Erythroblast (primary cell): ENCODE measurements around the gene TLR3.
"Not testable (repeated sequence)": the region's sequence is repeated elsewhere in the genome, so short reads cannot be mapped to it uniquely, and the experiment has no call there.

Source experiments
- DNase-seq, 2 experiments: peaks; one replicate each; lab custom pipeline; 2025; lab: John Stamatoyannopoulos, UW
- GATA1 ChIP-seq: IDR thresholded peaks from 2 replicates; pipeline ENCODE4 v1.6.1; 2011; ENCODE audit warnings: low read depth, mild to moderate bottlenecking, control low read depth, low read length, moderate library complexity
- POLR2A ChIP-seq: IDR thresholded peaks from 2 replicates; pipeline ENCODE4 v1.6.1; 2011; ENCODE audit warnings: mild to moderate bottlenecking, low read length

Gene TLR3

DNA sequence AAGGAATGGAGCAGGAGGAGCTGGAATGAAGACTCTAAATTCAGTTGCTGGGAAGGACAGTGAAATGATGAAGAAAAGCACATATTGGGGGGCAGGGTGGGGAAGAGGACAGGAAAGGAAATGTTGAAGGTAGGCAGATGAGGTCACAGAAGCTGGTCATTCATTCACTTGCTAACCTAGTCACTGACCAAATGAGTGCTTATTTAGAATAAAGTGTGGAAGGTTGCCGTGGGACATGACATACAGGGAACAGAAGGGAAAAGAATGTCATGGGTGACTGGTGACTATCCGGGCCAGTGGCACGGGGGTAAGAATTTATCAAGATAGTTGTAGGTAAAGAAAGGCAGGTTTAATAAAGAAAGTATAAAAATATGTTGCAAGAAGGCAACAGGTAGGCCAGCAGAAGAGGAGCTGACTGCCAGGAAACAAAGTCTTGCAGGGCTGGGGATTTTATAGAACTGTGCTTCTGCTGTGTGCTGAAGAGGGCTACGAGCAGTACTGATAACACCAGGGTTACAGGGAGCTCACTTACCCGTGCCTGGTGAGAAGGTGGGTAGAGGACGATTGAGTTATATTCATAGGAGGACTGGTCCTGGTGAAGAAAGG, 31.9 kb upstream of the TLR3 start:
- DNase-seq: no peak
- TF ChIP-seq POLR2A (no peak), GATA1 (no peak)

- TF ChIP-seq POLR2A (no peak), GATA1 (no peak)
- DNase-seq: peak; percentile 57 to 75
Measured at GRCh38 chr4:186037692-186038658, 31.0 kb upstream of the TLR3 start.

DNA sequence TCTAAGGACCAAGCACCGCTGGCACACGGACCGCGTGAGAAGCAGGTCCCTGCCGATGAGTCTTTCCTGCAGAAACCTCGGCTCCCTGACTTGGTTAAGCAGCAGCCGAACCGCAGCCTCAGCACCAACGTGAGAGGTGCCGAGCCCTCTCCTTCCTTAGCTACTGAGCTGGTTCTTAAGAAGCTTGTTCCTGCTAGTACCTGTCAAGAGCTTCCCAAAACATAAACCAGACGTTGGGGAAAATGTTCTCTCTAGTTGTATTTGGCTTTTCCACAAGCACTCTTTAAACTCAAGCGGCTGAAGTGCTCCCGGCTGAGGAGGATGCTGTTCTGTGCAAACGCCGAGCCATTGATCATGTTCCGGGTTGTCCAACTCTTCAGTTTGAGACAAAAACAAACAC, 29.3 kb upstream of the TLR3 start:
- TF ChIP-seq GATA1: no peak
- TF ChIP-seq POLR2A: no peak

GRCh38 chr4:186040316-186040715, 28.6 kb upstream of the TLR3 start:
- DNase-seq: no peak
- TF ChIP-seq POLR2A (no peak), GATA1 (no peak)

More for the DNA sequence above, 29.3 kb upstream of the TLR3 start:
- no peak for DNase-seq

DNA sequence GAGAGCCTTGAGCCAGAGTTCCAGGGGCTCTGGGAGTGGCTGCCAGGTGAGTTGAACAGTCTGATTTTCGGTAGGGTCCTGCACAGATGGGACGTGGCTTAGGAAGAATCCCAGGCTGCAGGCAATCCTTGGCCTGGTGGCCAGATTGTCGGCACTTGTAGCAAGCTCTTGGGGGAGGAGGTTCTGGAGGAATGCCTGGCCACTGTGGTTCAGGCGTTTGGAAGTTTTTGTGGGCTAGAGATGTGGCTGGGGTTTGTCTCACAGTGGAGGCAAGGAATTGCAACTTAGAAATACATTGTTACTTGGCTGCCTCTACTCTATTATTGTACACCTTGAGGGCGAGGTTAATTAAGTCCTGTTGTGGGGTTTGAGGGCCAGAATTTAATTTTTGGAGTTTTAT, 21.5 kb upstream of the TLR3 start:
- not testable (repeated sequence) for DNase-seq

DNA sequence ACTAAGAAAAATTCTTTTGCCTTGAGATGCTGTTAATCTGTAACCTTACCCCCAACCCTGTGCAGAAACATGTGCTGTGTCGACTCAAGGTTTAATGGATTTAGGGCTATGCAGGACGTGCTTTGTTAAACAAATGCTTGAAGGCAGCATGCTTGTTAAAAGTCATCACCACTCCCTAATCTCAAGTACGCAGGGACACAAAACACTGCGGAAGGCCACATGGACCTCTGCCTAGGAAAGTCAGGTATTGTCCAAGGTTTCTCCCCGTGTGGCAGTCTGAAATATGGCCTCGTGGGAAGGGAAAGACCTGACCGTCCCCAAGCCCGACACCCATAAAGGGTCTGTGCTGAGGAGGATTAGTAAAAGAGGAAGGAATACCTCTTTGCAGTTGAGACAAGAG, 18.8 kb upstream of the TLR3 start:
- DNase-seq: not testable (repeated sequence)

- TF ChIP-seq POLR2A (no peak), GATA1 (no peak)
- DNase-seq: no peak
Measured at GRCh38 chr4:186051096-186051495, 17.9 kb upstream of the TLR3 start.

GRCh38 chr4:186058253-186058979, 10.5 kb upstream of the TLR3 start:
- TF ChIP-seq POLR2A: no peak
- TF ChIP-seq GATA1: no peak
- no peak for DNase-seq

DNA sequence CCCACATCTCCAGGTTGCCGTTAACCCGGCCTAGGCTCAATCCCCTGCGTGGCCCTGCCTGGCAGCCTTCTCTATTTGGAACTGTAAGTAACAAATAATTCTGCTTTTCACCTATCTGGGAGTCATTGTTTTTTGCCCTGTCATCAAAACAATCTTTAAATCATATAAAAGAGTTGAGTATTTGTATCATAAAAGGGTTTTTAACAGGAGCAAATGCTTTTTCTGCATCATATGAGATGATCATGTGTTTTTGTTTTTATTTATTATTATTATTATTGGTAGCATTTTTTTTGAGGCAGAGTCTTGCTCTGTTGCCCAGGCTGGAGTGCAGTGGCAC, 10.0 kb upstream of the TLR3 start:
- DNase-seq: no peak
- TF ChIP-seq GATA1 (no peak), POLR2A (no peak)

DNA sequence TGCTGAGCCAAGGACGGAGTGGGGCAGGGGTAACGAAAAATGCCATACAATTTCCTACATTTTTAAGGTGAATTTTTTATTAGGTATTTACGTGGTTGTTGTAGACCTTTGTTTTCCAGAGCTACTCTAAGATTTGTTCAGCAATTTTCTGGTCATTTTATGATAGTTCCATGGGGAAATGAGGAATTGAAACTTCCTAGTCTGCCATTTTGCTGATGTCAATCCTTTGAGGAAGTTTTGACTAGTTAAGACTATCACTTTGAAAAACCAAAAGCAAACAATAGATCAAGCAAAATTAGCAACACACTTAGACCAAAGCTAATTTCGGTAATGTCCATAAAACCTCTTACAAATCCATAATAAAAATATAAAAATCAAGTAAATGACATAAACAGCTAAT, 7.0 kb upstream of the TLR3 start:
- no peak for DNase-seq
- TF ChIP-seq POLR2A (no peak), GATA1 (no peak)

DNA sequence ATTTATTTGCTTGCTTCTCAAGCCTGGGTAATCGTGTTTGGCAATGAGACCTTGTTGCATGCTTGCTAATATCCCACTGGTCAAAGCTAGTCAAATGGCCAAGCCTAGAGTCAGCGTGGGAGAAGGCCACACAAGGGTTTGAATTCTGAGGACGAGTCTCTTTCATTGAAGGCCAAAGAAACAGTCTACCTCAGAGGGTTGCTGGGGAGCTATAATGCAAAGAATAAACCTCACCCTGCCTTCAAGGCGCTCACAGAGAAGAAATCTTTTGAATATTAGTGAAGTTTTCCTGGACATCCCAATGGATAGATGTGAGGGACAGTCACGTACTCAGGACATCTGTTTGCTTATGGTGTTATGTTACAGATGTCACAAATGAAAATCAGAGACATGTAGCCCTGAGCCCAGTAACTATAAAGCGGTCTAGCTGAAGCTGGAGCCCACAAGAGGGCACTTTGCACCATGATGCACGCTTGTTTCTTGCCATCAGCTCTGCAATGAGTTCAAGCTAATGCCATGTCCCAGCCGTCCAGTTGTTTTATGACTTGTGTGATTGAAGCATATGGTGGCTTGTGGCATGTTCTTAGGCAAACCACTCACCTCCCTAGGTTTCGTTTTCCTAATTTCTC, 1.1 kb upstream of the TLR3 start:
- peak in 1 of 2 experiments; percentile 20 for DNase-seq
- TF ChIP-seq GATA1 (no peak), POLR2A (no peak)

- no peak for DNase-seq
- no peak for TF ChIP-seq GATA1
- TF ChIP-seq POLR2A: no peak
Measured at GRCh38 chr4:186069729-186070128, 773 bp downstream of the TLR3 start.

- no peak for DNase-seq
- TF ChIP-seq POLR2A (no peak), GATA1 (no peak)
Measured at GRCh38 chr4:186072516-186072915, 3.6 kb downstream of the TLR3 start.

DNA sequence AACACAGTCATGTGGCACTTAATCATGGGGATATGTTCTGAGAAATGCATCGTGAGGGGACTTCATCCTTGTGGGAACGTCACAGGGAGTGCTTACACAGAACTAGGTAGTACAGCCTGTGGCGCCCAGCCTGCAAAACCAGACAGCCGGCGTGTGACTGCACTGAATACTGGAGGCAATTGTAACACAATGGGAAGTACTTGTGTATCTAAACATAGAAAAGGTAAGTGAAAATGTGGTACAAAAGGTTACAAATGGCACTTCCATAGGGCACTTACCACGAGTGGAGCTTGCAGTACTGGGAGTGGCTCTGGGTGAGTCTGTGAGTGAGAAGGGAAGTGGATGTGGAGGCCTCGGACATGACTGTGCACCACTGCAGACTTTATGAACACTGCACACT, 5.2 kb downstream of the TLR3 start:
- no peak for DNase-seq
- TF ChIP-seq POLR2A (no peak), GATA1 (no peak)
